Vagina (tissue), 2 donors: Measurements from ENCODE around the gene PPP2R2D. TPM values are rescaled to one million over a fixed set of nuclear protein-coding genes. Genes with fewer than 3 reads are reported as not detected.
"Not testable (repeated sequence)": the region's sequence is repeated elsewhere in the genome, so short reads cannot be mapped to it uniquely, and the experiment has no call there.

Experiments
- DNase-seq, 2 donors: peaks; one replicate each; pipeline ENCODE4 v3.0.0-alpha.2; 2017; ENCODE audit errors: extremely low spot score in 2 of 2
- H3K27ac ChIP-seq: fragments of 200-600 bp; sonication (generic); one replicate; pipeline ENCODE4 v1.5.1; 2019
- H3K27me3 ChIP-seq: fragments of 200-600 bp; sonication (generic); one replicate; pipeline ENCODE4 v1.5.1; 2019
- H3K36me3 ChIP-seq, 2 donors: fragments of 200-600 bp; sonication (generic); one replicate each; pipeline ENCODE4 v1.5.1; 2017 to 2019
- H3K4me1 ChIP-seq: fragments of 200-600 bp; sonication (generic); one replicate; pipeline ENCODE4 v1.5.1; 2019
- H3K4me3 ChIP-seq, 2 donors: fragments of 200-600 bp; sonication (generic); 1 replicate in 1 of 2; 2 replicates in 1 of 2; pipeline ENCODE4 v1.5.1; 2016 to 2019
- H3K9me3 ChIP-seq: fragments of 200-600 bp; sonication (generic); one replicate; pipeline ENCODE4 v1.5.1; 2019
- CTCF ChIP-seq, 3 experiments: fragments of 450-650 bp in 2 of 3; fragments of 200-600 bp in 1 of 3; sonication (generic) in 1 of 3; IDR thresholded peaks; one replicate each; pipeline ENCODE4 v1.5.1; 2017 to 2019; ENCODE audit warnings: antibody characterized with exemption in 3 of 3, mild to moderate bottlenecking in 2 of 3, moderate library complexity in 2 of 3
- POLR2A ChIP-seq, 2 donors: fragments of 450-650 bp; IDR thresholded peaks; one replicate each; pipeline ENCODE4 v1.6.1; 2017; ENCODE audit warnings: antibody characterized with exemption in 2 of 2, mild to moderate bottlenecking in 2 of 2, moderate library complexity in 2 of 2
- POLR2AphosphoS5 ChIP-seq, 2 donors: sonication (generic); formaldehyde crosslinking; IDR thresholded peaks; one replicate each; pipeline ENCODE4 v1.9.0; 2017; ENCODE audit warnings: antibody characterized with exemption in 2 of 2, mild to moderate bottlenecking in 2 of 2, low read depth in 1 of 2; ENCODE audit not compliant: insufficient read depth in 1 of 2
- intact Hi-C: fragments of 100-400 bp; cut with DNase I; formaldehyde crosslinking; loops from one replicate; pipeline ENCODE4 v1.15.1; 2023
- total RNA-seq: library from RNA; depleted of rRNA; stranded (reverse); fragments of >200 nt; gene quantifications from one replicate; pipeline ENCODE4 v1.2.3, GENCODE V29; 2016

PPP2R2D gene
- total RNA-seq, 1 donor from 2014 or later: 49.4 TPM

- intact Hi-C loops: no loop called here
These were observed 20.7 kb upstream of the PPP2R2D start for GRCh38 chr10:131880016-131880590.

GRCh38 chr10:131881104-131881880, 19.5 kb upstream of the PPP2R2D start:
- Histone ChIP-seq H3K27me3 (no peaks in the 10 kb centered on the region), H3K4me3 (no peak overlapping the region), H3K36me3 (no peaks in the 10 kb centered on the region), H3K9me3 (no peaks in the 10 kb centered on the region), H3K4me1 (no peaks in the 10 kb centered on the region), H3K27ac (no peak overlapping the region)
- intact Hi-C loops: no loop called here
- TF ChIP-seq CTCF (IDR thresholded peaks at IDR 0.05) (no peak), POLR2AphosphoS5 (IDR thresholded peaks at IDR 0.05; ENCODE audit: insufficient read depth in 1 of 2, low read depth in 1 of 2) (no peak), POLR2A (IDR thresholded peaks at IDR 0.05) (no peak)
- no peak for DNase-seq

More at GRCh38 chr10:131880016-131880590, 20.7 kb upstream of the PPP2R2D start:
- Histone ChIP-seq H3K27me3 (no peaks in the 10 kb centered on the region), H3K27ac (no peak overlapping the region), H3K4me3 (no peak overlapping the region), H3K4me1 (no peaks in the 10 kb centered on the region), H3K36me3 (no peaks in the 10 kb centered on the region), H3K9me3 (no peaks in the 10 kb centered on the region)
- DNase-seq: no peak
- TF ChIP-seq POLR2A (IDR thresholded peaks at IDR 0.05) (no peak), POLR2AphosphoS5 (IDR thresholded peaks at IDR 0.05; ENCODE audit: insufficient read depth in 1 of 2, low read depth in 1 of 2) (no peak), CTCF (IDR thresholded peaks at IDR 0.05) (no peak)

DNA sequence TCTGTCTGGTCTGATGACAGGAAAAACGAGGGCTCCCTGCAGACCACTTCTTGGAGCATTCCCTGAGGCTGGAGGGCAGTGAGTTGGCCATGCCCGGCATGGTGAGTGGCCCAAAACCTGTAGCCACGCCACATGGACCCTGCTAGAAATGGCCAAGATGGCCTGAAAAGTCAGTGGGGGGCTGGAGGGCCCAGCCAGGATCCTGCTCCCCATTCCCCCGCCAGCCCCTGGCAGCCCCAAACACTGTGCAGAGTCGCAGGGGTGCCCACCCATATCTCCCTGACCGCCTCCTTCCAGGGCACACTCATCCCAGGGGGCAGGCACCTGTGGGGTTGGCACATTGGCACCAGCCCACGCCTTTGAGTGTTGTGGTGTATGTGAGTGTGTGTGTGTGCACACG, 18.7 kb upstream of the PPP2R2D start:
- DNase-seq: no peak
- TF ChIP-seq POLR2A (IDR thresholded peaks at IDR 0.05) (no peak), POLR2AphosphoS5 (IDR thresholded peaks at IDR 0.05; ENCODE audit: insufficient read depth in 1 of 2, low read depth in 1 of 2) (no peak), CTCF (IDR thresholded peaks at IDR 0.05) (no peak)
- no peak overlapping the region for H3K27ac ChIP-seq
- no peaks in the 10 kb centered on the region for H3K4me1 ChIP-seq
- intact Hi-C loops: no loop called here
- no peaks in the 10 kb centered on the region for H3K9me3 ChIP-seq
- no peaks in the 10 kb centered on the region for H3K36me3 ChIP-seq
- no peaks in the 10 kb centered on the region for H3K27me3 ChIP-seq
- H3K4me3 ChIP-seq: no peak overlapping the region

DNA sequence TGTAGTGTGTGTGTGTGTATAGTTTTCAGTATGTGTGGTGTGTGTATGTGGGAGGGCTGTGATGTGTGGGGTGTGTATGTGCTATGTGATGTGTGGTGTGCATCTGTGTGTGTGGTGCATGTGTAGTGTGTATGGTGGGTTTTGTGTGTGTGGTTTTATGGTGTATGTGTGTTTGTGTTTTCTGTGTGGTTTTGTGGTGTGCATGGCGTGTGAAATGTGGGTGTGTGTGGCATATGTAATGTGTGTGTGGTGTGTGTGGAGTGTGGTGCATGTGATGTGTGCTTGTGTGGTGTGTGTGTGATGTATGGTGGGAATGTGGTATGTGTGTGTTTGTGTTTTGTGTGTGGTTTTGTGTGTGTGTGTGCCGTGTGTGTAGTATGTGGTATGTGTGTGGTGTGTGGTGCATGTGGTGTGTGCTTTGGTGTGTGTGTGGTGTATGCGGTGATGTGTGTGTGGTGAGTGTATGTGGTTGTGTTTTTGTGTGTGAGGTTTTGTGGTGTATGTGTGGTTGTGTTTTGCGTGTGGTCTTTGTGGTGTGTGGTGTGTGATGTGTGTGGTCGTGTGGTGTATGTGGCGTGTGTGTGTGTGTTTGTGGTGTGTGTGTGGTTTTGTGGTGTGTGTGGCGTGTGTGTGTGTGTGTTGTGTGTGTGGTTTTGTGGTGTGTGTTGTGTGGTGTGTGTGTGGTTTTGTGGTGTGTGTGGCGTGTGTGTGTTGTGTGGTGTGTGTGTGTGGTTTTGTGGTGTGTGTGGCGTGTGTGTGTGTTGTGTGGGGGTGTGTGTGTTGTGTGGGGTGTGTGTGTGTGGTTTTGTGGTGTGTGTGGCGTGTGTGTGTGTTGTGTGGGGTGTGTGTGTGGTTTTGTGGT, 18.0 kb upstream of the PPP2R2D start:
- H3K36me3 ChIP-seq: no peaks in the 10 kb centered on the region
- no peak for TF ChIP-seq POLR2A (IDR thresholded peaks at IDR 0.05)
- TF ChIP-seq CTCF (IDR thresholded peaks at IDR 0.05): no peak
- no peak for TF ChIP-seq POLR2AphosphoS5 (IDR thresholded peaks at IDR 0.05; ENCODE audit: insufficient read depth in 1 of 2, low read depth in 1 of 2)
- DNase-seq: no peak
- H3K27ac ChIP-seq: no peak overlapping the region
- no peak overlapping the region for H3K4me3 ChIP-seq
- intact Hi-C loops: no loop called here
- H3K4me1 ChIP-seq: no peaks in the 10 kb centered on the region
- H3K9me3 ChIP-seq: no peaks in the 10 kb centered on the region
- no peaks in the 10 kb centered on the region for H3K27me3 ChIP-seq

GRCh38 chr10:131883621-131884393, 17.0 kb upstream of the PPP2R2D start:
- H3K4me1 ChIP-seq, H3K36me3 ChIP-seq, intact Hi-C loops, H3K27ac ChIP-seq, H3K9me3 ChIP-seq, H3K27me3 ChIP-seq, H3K4me3 ChIP-seq, DNase-seq: not testable (repeated sequence)
